Hair follicular keratinocyte (primary cell): ENCODE measurements around the gene TLX3. TPM values are rescaled to one million over a fixed set of nuclear protein-coding genes. Genes with fewer than 3 reads are reported as not detected.

Experiments used
- total RNA-seq: library from RNA; depleted of rRNA; stranded (reverse); fragments of >200 nt; gene quantifications from 2 replicates; pipeline ENCODE4 v1.2.3, GENCODE V29; 2015

The TLX3 gene
- total RNA-seq = 0.23 TPM in 1 of 2 replicates, not detected in the other

GRCh38 chr5:171308453-171309275 lies at the start of gene TLX3:
TSS of gene TLX3 (plus strand) at chr5:171309248. CDS start at chr5:171309366, 118 bp downstream.

Other genes with a start within 250 kb of the TLX3 start
- gene NPM1, start 78.6 kb downstream of the TLX3 start, total RNA-seq = 2,999 and 3,945 TPM in 2 replicates
- not detected in 2 replicates for gene FGF18, start 110.4 kb downstream of the TLX3 start, total RNA-seq